ENCODE measurements around the gene AGPAT3. TPM values are rescaled to one million over a fixed set of nuclear protein-coding genes. Genes with fewer than 3 reads are reported as not detected.
A peak's percentile ranks its signal among the peaks of the same experiment; 100 is the strongest.

AGPAT3 gene
- total RNA-seq, 1 experiment from 2014 or later = 13.0 TPM

DNA sequence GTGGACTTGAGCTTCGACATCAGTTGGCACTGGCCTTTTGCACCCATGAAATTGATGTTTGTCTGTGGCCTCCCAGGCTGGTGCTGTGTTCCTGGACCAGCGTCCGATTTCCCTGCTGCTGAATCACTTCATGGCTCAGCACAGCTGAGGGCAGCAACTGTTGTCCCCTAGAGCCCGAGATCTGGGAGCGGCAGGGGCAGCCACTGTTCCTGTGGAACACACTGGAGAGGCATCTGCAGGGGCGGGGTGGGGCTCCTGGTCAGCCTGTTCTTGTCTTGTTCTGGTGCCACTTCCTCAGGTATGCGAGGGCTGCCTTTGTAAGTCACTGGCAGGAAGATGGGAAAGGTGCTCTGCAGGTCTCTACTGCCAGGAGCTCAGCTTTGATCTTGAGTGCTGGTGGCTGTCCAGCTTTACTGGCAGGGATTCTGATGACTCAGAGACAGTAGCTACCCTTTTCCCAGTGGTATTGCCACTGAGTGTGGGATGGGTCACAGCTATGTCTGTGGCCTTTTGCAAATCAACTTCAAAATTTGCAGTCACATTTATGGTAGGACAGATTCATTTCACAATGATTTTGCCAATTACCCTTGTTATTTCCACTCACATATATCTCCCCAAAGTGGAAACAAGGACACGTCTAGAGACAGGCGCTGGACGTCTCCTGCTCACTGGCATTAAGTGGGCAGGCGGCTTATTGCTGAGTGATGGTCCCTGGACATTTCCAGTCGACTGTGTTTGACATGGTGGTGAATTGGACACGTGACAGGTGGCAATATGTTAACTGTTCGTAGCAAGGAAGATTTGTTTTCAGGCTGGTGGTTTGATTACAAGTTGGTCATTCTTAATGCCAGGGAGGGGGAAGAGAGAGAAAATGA is 15.3 kb downstream of the AGPAT3 start:
- Histone ChIP-seq H4K20me1 (ENCODE audit: control insufficient read depth, insufficient read depth, insufficient read length) (no peaks in the 10 kb centered on the region), H3K27ac (ENCODE audit: insufficient read length, low read depth, low read length) (no peak overlapping the region), H2BK20ac (ENCODE audit: low read depth, low read length, poor library complexity, severe bottlenecking) (no peak overlapping the region), H4K5ac (ENCODE audit: insufficient read length, low read depth, low read length) (no peak overlapping the region), H3K79me1 (ENCODE audit: insufficient read depth, low read depth, low read length, poor library complexity, severe bottlenecking) (no peaks in the 10 kb centered on the region), H3K4me1 (ENCODE audit: insufficient read depth, low read length) (no peaks in the 10 kb centered on the region), H3K4ac (ENCODE audit: low read depth, low read length) (no peak overlapping the region), H3T11ph (ENCODE audit: low read length) (no peak overlapping the region), H3K14ac (ENCODE audit: insufficient read depth, low read length) (no peak overlapping the region), H2BK15ac (ENCODE audit: low read depth, low read length) (no peak overlapping the region), H3K18ac (ENCODE audit: insufficient read length, low read depth, low read length) (no peak overlapping the region), H3K23ac (ENCODE audit: insufficient read length, low read depth, low read length) (no peak overlapping the region), H3K27me3 (ENCODE audit: insufficient read depth, low read length) (no peaks in the 10 kb centered on the region), H4K8ac (replicated peaks; ENCODE audit: insufficient read length, low read depth, low read length) (no peak overlapping the region), H4K91ac (ENCODE audit: insufficient read length, low read depth, low read length) (no peak overlapping the region), H3K4me2 (ENCODE audit: insufficient read depth, insufficient read length, low read length) (no peak overlapping the region), H3K56ac (ENCODE audit: insufficient read length, low read depth, low read length) (no peak overlapping the region), H2BK120ac (ENCODE audit: low read depth, low read length, poor library complexity, severe bottlenecking) (no peak overlapping the region), H2BK12ac (ENCODE audit: insufficient read length, low read depth, low read length) (no peak overlapping the region), H3K79me2 (ENCODE audit: insufficient read depth, low read length) (no peaks in the 10 kb centered on the region), H2BK5ac (ENCODE audit: insufficient read length, low read length) (no peak overlapping the region), H2AK5ac (ENCODE audit: insufficient read length, low read length) (no peak overlapping the region), H3K9me3 (ENCODE audit: control insufficient read depth, low read depth, low read length) (no peaks in the 10 kb centered on the region), H3K9ac (ENCODE audit: extremely low read depth, insufficient read length, low read length) (no peak overlapping the region), H3K23me2 (ENCODE audit: insufficient read length, low read depth, low read length, poor library complexity, severe bottlenecking) (no peaks in the 10 kb centered on the region), H2AFZ (ENCODE audit: low read length) (no peak overlapping the region)
- no peak overlapping the region for H3K4me3 Mint-ChIP-seq
- H3K4me1 Mint-ChIP-seq = peaks cover 12 to 14% of the 10 kb centered on the region in 2 experiments
- TF ChIP-seq, protein P1, sequence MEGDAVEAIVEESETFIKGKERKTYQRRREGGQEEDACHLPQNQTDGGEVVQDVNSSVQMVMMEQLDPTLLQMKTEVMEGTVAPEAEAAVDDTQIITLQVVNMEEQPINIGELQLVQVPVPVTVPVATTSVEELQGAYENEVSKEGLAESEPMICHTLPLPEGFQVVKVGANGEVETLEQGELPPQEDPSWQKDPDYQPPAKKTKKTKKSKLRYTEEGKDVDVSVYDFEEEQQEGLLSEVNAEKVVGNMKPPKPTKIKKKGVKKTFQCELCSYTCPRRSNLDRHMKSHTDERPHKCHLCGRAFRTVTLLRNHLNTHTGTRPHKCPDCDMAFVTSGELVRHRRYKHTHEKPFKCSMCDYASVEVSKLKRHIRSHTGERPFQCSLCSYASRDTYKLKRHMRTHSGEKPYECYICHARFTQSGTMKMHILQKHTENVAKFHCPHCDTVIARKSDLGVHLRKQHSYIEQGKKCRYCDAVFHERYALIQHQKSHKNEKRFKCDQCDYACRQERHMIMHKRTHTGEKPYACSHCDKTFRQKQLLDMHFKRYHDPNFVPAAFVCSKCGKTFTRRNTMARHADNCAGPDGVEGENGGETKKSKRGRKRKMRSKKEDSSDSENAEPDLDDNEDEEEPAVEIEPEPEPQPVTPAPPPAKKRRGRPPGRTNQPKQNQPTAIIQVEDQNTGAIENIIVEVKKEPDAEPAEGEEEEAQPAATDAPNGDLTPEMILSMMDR (conservative IDR thresholded peaks at IDR 0.05) = no peak
- peaks cover under 1% of the 10 kb centered on the region; the same call in 1 of the 2 replicates for H3K27me3 Mint-ChIP-seq (ENCODE audit: low read depth)
- WGBS (ENCODE audit: extremely low coverage, insufficient read length, low lambda C conversion rate) = no CpG with 5 or more reads among the region's 14 CpGs
- peak overlapping the region in 1 of 3 experiments; percentile 65; a peak in 1 of 7 replicates for H3K27ac Mint-ChIP-seq
- peaks cover 0 to 1% (median 0%) of the 10 kb centered on the region in 3 experiments; a peak in 2 of 7 replicates for H3K36me3 Mint-ChIP-seq (ENCODE audit: insufficient read depth in 1 of 3, low read depth in 3 of 3)
- no peak for DNase-seq
- H3K9me3 Mint-ChIP-seq = peaks cover 0 to 2% of the 10 kb centered on the region in 2 experiments; a peak in 3 of 5 replicates
